Measurements from ENCODE around the gene WAS.

The WAS gene

DNA sequence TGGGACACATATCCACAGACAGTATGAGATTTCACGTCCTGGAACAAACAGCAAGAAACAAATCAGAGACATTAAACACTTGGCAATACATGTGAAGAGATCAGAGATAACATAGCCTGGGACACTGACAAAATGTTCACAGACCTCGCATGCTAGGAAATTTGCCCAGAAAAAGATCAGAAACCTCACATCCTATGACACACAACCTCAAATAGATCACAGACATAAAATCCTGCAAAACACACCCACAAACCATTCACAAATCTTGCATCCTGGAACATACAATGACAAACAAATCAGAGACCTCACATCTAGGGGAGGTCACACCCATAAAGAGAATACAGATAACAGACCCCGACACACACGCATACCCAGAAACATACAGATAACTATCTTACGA, 31.0 kb downstream of the WAS start:
- DNase-seq = no peak

DNA sequence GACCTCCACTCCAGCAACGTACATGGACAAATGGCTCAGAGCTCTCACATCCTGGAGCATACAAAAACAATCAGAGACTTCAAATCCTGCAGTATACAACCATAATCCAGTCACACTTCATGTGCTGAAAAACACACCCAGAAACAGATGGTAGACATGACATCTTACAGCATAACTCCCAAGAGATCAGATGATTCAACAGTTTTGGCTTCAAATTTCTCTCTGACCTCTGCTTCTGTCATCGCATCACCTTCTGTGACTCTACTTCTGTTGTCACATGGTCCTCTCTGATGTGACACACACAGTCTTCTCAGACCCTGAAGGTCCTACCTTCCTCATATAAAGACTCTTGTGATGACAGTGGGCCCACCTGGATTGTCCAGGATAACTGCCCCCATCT, 31.5 kb downstream of the WAS start:
- no peak for DNase-seq

DNA sequence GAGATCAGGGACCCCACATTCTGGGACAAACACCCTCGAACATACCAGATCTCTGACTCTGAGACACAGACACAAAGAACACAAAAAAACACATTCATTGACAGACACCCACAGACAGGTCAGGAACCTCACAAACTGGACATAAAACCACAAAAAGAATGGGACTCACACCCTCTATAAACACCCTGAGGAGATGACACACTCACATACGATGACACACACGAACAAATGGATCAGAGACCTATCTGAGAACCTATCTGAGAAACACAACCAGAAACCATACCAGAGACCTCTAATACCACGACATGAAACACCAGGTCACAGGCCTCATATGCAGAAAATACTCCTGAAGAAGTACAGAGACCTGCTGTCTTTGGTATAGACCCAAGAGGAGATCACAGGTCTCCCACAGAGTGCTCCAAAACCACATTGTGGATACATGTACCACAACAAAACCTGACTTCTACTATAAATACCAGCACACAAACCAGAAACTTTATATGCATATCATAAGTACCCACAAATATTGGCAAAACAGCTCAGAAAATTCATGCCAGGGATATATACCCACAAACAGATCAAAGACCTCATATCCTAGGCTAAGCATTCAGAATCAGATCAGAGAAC, 32.4 kb downstream of the WAS start:
- no peak for DNase-seq

DNA sequence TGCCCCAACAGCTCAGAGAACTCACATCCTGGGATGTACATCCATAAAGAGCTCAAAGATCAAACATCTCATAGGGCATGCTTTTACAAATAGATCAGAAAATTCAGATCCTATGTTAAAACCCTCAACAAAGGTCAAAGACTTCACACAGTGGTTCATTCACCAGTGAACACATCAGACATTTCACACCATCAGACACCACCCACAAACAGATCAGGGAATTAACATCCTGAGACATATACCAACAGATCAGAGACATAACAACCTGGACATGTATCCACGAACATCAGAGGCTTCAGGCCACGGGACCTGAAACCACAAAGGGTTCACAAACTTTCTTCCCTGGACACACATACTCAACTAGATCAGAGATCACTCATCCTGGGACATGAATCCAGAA, 36.4 kb downstream of the WAS start:
- no peak for DNase-seq

DNA sequence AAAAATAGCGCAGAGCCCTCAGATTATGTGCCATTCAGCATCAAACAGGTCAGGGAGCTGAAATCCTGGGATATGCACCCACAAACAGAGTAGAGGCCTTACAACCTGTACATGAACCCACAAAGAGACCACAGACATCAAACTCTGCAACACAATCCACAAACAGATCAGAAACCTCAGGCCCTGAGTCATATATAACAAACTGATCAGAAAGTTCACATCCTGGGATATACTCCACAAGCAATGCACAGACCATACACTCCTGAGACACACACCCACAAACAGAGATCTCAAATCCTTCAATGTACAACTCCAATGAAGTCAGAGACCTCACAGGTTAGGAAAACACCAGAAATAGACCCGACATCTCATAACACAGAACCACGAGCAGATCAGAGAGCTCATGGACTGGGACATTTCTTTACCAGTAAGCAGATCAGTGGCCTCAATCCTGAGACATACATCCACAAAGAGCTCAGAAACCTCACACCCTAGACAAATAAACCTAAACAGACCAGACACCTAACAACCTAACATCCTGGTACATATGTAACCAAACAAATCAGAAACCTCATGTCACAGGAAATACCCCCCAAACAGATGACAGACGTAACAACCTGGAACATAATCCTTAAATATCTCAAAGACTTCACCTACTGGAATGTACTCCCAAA, 37.1 kb downstream of the WAS start:
- DNase-seq = no peak

DNA sequence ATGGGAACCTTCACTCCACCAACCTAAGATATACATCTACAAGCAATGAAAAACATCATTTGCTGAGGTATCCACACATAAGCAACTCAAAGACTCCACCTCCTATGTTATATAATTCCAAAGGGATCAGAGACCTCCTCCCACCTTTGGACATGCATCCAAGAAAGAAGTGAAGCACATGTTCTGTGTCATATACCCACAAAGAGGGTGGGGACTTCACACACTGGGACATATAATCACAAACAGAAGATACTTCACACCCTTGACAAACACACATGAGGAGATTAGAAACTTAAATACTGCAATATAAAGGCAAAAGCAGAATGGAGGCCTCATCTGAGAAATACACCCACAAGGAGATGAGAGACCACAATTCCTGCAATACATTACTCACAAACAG, 38.3 kb downstream of the WAS start:
- DNase-seq = no peak

DNA sequence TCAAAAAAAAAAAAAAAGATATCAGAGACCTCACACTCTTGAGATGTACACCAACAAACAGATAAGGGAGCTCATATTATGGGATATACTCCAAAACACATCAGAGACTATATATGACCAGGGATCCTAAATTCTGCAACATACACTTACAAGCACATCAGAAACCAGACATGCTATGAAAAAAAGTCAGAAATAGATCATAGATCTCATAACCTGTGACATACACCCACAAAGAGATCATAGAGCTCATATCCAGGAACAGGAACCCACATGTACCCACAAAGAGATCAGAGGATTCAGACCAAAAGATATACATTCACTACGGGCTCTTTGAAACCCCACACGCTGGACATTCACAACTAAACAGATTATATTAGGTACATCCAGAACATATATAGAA, 43.0 kb downstream of the WAS start:
- DNase-seq = no peak

DNA sequence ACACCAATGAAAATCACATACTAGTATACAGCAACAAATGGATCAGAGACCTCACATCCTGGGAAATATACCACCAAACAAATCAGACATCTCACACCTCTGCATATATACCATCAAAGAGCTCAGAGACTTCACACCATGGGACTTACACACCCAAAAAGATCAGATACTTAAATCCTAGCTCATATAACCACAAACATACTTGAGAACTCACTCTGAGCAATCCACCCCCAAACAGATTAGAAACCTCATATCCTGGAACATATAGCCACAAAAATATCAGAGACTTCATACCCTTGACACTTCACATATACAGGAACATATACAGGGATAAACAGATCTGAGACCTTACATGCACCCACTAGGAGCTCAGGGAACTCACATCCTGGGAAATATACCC, 45.1 kb downstream of the WAS start:
- no peak for DNase-seq

DNA sequence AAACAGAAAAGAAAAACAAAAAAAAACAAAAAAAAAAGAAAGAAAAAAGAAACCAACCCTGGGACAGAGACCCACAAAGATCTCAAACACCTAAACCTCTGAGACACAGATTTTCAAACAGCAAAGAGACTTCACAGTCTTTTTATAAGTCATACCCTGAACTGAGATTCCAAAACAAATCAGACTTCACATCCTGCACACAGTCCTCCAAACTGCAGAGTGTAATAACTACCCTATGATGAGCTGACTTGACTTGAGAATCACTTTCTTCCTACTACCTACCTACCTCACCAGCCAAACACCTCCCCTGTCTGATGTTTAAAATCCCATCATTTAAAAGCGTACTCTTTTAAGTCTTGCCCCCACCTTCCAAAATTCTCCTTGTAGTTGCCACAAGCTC, 52.7 kb downstream of the WAS start:
- DNase-seq = no peak

DNA sequence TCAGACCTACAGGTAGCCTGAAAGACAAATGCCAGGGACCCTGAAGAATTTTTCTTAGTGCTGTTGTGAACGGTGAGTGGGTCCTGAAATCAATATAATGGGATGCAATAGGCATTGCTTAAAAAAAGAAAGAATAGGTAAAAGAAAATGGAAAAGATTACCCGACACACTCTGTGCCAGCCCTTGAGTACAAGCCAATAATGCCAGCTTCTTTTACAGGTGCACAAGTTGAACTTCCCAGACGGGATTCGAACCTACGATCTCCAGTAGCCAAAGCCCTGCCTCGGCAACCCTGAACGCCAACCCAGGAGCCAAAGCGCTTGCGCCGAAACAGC, 53.2 kb downstream of the WAS start:
- DNase-seq = no peak

DNA sequence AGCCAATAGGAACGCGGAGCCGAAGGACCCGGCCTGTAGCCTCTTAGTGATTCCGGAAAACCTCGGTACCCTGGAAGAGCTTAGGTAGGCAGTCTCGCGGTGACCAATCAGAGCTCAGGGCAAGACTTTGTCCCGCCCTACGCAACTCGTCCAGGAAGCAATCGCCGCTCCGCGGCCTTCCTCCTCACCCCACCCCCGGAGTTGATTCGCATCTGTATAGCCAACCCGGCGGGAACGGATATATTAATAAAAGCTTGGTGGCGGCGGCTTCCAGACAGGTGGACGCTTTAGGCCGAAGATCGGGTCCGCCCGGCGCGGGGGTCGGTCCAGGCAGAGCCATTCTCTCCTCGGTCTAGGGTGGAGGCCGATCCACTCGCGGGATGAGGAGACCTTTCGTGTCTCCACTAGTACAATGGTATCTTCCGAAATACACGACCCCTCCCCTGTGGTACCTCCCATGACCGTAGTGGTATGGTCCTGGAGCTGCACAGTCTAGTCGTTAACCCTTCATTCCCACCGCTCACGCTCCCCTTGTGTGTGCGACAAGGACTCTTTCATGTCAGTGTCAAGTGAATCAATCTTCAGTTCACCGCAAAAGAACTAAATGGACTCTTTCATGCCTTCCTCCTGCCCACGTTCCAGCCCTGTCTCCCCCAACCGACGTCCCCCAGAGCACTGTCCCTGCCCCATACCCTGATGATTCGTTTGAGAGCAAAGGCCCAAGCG, 53.8 kb downstream of the WAS start:
- peak; percentile 86 to 92 for DNase-seq

DNA sequence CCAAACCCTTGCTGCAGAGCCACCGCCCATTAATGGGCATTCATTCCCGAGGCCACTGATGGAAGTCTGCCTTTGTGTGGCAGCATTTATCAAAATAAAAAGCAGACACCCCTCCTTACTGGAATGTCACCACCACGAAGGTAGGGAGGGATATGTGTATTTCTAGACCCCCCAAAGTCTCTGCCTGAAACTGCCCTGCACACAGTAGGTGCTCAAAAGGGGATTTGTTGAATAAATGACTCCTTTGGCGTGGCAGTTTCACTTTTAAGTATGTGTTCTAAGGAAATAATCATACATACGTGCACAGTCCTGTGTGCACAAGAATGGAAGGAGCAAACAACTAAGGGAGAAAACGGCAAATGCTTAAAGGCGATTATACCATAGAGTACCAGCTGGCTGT, 54.3 kb downstream of the WAS start:
- no peak for DNase-seq
